ENCODE results near the gene C8G.
A peak's percentile ranks its signal among the peaks of the same experiment; 100 is the strongest.

C8G gene

DNA sequence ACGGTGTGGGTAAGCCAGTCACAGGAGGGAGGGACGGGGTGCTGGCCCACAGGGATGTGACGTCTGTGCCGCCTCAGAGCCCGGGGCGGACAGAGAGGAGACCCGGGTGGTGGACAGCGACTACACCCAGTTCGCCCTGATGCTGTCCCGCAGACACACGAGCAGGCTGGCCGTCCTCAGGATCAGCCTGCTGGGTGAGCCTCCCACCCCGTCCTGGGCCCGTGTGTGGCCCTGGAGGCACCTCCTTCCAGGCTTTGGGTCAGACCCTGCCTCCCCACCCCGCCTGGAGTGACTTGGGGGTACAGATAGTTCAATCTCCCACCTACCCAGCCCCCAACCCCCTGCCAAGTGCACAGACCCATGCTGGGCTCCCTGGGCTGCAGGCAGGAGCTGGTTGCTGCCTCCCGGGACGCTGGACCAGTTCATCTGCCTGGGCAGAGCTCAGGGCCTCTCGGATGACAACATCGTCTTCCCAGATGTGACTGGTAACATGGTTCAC is 8.8 kb downstream of the C8G start:
- DNase-seq (ENCODE audit: low spot score) = no peak

DNA sequence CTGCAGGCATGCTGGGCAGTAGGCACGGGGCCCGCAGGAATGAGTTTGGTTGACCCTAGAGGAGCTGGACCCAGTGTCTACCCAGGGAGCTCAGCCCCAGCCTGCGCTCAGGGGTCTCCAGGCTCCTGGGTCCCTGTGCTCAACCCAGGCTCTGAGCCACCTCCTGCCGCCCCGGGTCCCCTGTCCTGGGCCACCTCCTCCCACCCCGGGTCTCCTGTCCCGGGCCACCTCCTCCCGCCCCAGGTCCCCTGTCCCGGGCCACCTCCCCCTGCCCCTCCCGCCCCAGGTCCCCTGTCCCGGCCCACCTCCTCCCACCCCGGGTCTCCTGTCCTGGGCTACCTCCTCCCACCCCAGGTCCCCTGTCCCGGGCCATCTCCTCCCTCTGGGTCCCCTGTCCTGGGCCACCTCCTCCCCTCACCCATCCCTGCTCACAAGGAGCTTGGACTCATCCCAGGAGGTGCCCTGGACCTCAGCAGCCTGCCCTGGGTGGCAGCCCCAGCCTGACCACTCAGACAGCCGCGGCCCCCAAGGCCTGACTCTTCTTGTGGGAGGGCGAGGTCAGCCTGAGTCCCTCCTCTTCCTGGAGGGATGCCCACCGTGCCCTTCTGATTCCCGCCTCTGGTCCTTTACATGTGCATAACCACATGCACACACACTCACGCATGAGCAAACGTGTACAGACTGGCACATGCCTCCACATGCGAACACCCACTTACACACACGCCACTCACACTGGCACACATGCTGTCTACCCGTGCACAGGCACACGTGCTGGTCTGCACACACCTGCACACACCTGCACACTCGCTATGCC is 9.4 kb downstream of the C8G start:
- no peak for DNase-seq (ENCODE audit: low spot score)

DNA sequence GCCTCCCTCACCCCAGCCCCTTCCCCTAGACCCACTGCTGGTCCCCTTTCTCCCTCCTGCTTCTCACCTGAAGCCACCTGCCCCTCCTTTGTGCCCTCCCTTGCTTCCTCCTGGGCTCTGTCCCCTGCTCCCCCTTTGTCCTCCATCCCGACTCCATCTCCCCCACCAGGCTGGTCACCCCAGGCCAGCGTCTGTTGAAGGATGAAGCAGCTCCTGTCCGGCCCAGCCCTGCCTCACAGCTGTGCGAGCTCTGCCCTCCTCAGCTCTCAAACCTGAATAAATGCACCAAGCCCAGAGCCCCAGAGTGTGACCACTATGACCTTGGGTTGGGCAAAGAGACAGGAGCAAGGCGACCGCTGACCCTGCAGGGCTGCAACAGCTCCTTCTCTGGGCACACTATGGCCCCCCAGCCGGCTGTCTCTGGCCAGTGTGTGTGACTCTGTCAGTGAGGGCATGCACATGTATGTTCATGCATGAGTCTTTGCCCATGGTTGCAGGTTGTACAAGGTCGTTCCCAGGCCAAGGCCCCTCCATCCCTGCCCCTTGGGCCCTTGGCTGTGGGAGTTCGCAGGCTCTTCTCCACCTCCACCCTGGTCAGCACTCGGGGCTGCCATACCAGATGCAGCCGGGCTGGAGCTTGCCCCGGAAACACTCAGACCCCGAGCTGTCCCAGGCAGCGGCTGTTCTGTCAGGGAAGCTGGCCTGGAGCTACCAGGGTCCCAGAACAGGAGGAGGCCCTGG is 10.3 kb downstream of the C8G start:
- DNase-seq (ENCODE audit: low spot score) = no peak

DNA sequence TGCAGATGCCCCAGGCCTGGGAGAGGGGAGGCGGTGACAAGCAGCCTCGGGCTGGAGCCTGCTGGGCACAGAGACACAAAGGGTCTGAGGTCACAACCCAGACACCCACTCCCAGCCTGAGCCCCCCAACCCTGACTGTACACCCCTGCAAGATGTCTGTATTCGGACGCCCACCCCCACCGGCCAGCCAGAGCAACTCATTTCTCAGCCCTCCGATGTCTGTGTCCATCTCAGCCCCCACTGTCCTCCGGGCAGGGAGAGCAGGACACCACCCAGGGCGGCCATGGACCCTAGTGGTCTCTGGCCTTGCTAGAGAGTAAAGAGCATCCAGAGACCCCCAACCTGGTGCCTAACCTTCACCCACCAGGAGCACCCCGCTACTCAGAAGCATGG is 10.9 kb downstream of the C8G start:
- DNase-seq (ENCODE audit: low spot score) = no peak

DNA sequence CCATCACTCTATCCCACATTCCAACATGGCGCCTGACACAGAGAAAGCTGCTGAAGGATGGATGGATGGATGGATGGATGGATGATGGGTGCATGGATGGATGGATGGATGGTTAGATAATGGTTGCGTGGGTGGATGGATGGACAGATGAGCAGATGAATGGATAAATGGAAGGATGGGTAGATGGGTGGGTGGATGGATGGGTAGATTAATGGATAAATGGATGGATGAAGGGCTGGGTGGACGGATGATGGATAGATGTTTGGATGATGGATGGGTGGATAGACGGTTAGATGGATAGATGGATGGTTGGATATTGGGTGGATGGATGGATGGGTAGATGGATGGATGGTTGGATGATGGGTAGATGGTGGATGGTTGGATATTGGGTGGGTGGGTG is 11.6 kb downstream of the C8G start:
- DNase-seq (ENCODE audit: low spot score) = no peak

DNA sequence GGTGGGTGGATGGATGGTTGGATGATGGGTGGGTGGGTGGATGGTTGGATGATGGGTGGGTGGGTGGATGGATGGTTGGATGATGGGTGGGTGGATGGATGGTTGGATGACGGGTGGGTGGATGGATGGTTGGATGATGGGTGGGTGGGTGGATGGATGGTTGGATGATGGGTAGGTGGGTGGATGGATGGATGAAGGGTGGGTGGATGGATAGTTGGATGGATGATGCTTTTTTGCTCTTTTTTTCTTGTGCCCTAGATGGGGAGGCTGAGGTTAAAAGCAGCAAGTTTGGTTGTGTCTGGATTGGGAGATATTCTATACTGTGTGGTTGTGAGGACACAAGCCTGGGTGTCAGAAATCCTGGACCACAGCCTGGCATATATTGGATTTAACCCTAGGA is 12.4 kb downstream of the C8G start:
- no peak for DNase-seq (ENCODE audit: low spot score)

DNA sequence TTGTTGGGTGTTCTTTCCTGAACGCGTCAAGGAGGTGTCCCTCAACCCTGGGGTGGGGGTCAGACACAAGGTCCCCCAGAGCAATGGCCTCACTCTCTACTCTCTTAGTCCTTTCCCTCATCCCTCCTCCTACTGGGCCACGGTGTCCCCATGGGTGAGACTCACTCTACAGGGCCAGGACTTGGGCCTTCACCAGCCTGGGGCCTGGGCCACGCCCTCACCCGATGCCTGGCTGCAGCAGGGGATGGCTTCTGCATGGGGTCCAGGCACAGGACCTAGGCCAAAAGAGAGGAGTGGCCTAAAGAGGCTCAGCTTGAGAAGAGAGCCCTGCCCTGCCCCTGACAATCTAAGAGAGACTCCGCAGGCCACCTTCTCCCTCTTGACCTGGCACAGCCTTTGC is 12.9 kb downstream of the C8G start:
- no peak for DNase-seq (ENCODE audit: low spot score)

DNA sequence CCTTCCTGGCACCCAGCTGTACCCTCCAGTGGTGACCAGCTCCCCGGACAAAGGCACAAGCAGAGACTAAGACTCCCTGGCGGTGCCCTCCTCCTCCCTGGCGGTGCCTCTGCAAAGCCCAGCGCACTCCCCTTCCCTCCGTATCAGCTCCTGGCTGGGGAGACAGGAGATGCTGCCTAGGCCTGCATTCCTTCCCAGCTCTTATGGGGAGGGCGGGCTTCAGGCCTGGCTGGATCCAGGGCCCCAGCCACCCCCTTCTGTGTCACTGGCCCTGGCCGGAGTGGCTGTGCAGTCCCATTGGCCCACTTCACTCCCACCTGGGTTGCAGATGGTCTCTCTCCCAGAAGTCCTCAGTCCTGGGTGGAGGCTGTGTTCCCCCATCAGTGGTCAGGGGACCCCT is 13.4 kb downstream of the C8G start:
- DNase-seq (ENCODE audit: low spot score) = no peak

DNA sequence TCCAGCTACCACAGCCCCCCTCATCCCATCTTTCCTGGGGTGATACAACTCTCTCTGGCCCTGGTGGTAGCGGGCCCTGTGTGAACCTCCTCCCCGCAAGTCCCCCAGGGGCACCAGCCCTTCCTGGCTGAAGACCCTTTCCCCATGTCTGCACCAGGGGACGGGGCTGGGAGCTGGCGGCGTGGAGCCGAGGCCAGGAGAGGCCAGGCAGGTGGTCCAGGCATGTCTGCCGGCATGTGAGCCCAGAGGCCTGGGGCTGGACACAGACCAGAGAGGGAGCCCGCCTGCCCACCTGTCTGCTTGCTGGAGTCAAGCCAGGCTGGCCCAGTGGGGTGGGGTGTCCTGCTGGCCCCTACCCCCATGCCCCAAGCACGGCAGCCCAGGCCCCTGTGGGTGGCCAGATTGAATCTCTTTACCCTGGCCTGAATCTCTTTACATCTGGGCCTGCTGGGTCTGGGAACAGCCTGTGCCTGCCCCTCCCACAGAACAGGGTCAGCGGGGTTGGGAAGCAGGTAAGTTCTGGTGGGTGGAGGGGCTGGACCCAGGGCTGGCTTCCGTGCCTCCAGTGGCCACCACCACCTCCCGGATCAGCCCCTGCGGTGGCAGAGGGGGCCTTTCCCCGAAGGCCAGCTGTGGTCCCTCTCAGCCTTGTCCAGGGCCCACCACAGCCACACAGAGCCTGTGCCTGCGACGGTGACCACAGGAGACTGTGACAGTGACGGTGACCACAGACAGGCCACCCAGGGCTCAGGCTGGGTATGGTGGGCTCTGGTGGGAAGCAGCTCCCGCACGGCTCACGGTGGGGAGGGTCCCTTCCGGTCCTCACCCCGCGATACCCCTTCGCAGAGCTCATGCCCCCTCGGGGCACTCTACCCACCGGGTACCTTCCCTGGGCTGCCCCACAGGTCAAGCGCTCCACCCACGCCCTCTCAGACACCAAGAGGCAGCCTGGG is 14.1 kb downstream of the C8G start:
- no peak for DNase-seq (ENCODE audit: low spot score)

DNA sequence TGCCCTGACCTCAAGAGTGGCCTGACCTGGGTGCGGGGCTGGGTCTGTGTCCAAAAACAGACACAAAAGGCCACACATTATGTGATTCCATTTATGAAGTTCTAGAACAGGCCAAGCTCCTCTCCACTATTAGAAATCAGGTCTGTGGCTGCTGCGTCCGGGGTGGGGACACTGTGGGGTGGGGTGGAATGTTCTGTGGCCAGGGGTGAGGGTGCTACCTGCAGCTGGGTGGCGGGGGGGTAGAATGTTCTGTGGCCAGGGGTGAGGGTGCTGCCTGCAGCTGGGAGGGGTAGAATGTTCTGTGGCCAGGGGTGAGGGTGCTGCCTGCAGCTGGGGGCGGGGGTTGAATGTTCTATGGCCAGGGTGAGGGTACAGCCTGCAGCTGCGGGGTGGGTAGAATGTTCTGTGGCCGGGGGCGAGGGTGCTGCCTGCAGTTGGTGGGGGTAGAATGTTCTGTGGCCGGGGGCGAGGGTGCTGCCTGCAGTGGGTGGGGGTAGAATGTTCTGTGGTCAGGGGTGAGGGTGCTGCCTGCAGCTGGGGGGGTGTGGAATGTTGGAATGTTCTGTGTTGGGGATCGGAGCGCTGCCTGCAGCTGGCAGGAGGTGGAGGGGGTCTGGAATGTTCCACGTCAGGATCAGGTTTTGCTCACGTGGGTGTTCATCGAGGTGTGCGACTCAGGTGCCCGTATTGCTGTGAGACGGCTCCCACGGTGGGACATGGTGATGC is 15.3 kb downstream of the C8G start:
- DNase-seq (ENCODE audit: low spot score) = no peak

DNA sequence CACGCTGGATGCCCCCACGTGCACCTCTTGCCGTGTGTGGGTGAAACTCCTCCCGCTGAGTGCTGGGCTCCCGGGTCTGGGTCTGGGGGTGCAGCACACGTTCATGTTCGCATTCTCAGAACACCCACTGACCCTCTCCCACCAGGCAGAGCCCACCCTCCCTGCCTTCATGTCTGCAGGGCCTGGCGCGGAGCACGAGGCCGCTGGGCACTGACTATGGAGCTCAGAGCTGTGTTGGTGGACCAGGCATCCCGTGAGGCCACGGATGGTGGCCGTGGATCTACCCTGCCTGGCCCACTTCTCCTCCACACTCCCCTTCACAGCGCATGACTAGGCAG is 15.9 kb downstream of the C8G start:
- DNase-seq (ENCODE audit: low spot score) = no peak

DNA sequence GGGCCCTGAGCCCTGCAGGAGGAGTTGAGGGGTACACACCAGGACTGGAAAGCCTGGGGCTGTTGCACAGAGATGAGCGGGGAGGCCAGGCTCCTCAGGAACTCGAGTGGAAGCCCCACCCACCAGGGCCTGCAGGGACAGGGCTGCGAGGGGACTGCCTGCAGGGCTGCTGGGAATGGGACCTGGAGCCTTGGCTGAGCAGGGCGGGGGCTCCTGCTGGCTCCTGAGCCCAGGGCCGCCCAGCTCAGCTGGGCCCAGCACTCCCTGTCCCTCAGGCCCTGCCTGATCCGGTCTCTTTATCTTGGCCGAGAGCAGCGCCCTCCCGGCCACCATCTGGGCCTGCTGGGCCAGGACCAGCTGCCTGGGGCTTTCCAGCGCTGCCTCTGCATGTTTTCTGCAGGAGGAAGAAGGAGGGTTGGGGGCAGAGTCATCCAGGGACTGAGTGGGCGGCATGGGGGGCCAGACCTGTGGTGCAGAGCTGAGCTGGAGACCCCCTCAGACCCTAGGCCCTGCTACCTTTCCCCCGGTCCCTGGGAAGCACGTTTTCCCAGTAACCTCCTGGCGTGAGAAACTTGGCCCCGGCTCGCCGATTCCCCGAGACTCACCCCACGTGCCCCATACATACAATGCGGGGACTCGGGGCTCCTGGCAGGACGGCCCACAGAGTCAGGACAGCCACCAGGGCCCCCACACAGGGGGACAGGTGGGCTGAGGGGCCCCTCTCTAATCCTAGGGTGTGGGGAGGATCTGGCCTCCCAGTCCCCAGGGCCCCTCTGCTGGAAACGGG is 16.4 kb downstream of the C8G start:
- DNase-seq (ENCODE audit: low spot score) = no peak

DNA sequence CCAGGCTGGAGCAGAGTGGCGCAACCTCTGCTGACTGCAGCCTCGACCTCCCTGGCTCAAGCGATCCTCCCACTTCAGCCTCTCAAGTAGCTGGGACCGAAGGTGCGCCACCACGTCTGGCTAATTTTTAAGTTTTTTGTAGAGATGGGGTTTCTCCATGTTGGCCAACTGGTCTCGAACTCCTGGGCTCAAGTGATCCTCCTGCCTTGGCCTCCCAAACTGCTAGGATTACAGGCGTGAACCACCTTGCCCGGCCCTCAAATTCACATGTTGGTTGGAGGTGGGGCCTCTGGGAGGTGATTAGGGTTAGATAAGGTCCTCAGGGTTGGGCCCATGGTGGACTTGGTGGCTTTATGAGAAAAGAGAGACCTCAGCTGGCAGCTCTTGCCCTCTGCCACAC is 17.1 kb downstream of the C8G start:
- DNase-seq (ENCODE audit: low spot score) = no peak

DNA sequence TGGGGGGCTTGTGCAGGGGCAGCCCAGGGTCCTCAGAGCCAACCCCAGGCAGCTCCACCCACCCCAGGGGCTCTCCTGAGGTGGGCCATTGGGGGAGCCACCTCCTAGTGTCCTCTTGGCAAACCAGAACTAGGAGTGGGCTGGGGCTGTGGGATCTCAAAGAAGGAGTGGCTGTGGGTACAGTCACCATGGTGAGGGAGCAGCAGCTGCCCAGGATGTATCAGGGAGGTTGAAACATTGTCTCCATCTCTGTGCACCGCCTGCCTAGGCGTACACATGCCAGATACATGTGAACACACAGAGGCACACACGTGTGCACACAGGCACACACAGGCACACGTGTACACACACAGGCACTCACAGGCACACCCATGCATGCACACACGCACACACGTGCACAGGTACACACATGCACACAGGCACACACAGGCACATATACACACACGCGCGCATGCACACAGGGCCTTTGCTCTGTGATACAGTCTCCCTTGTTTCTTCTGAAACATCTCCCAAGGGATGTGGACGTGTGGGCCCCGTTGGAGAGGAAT is 17.7 kb downstream of the C8G start:
- DNase-seq (ENCODE audit: low spot score) = no peak

DNA sequence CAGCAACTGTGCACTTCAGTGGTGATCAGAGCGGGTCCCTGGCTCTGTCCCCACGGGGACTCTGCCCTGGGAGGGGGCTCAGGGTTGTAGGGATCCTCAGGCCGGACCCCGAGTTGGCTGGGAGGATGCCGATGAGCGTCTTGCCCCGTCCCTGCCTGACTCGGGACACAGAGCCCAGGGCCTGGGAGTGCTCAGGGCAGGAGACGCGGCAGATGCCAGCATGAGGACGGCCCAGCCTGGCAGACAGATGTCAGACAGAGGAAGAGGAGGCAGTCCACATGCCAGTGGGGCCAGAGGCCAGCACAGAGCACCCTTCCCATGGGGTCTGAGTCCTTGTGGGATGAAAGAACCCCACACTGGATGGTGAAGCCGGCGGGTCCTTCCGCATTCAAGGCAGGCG is 18.3 kb downstream of the C8G start:
- DNase-seq (ENCODE audit: low spot score) = no peak

DNA sequence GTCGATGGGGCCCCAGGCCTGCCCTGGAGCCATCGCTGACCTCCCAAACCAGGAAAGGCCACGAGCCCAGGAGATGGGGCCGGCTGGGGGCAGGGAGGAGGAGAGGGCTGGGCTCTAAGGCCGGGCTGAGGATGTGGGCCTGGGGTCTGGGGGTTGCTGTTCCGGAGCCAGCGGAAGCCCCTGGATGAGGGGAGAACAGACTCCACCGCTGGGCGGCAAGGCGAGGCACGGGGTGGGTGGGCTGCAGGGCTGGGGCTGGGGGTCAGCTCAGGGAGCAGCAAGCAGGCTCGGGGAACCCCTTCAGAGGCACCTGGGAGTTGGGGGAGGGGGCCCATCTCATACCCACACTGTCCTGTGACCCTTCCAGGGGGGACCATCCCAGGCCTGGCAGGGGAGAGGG is 18.7 kb downstream of the C8G start:
- no peak for DNase-seq (ENCODE audit: low spot score)

DNA sequence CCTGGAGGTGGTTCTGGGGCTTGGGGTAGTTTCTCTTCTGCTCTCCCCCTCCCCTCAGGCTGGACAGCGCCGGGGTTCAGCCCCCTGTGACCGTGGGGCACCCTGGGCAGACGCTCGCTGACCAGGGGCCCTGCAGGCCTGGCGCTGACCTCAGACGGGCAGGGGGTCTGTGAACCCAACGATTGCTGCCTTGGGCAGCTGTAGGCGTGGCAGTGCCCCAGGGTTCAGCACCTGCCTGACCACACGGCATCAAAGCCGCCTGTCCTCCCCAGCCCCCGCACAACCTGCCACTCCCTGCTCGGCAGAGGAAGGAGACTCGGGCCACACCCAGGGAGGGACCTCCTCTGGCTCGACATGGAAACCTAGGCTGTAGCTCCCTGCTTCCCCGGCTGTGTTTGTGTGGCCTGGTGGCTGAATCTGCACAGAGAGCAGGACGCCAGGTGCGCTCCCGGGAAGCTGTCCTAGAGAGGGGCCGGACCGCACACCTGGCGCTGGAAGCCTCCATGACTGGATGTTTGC is 19.2 kb downstream of the C8G start:
- DNase-seq (ENCODE audit: low spot score) = no peak

DNA sequence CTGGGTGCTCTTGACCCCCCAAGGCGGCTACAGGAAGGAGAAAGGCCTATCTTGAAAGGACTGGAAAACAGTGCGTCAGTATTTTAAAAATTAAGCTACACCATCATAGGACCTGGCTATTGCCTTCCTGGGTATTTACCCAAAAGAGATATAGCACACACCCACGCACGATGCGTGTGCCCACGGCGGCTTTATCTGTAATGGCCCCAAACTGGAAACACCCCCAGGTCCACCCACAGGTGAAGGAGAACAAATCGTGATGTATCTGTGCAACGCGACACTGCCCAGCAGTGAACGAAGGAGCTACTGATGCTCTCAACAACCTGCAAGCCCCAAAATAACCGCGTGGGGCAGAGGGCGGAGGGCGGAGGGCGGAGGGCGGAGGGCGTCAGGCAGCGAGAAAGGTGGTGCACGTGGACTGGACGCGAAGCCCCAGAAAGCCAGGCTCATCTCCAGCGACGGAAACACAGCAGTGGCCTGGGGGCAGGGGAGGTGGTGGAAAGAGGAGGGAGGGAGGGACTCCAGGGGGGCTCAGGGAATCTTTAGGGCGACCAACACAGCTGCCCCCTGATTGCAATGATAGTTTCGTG is 19.9 kb downstream of the C8G start:
- no peak for DNase-seq (ENCODE audit: low spot score)

DNA sequence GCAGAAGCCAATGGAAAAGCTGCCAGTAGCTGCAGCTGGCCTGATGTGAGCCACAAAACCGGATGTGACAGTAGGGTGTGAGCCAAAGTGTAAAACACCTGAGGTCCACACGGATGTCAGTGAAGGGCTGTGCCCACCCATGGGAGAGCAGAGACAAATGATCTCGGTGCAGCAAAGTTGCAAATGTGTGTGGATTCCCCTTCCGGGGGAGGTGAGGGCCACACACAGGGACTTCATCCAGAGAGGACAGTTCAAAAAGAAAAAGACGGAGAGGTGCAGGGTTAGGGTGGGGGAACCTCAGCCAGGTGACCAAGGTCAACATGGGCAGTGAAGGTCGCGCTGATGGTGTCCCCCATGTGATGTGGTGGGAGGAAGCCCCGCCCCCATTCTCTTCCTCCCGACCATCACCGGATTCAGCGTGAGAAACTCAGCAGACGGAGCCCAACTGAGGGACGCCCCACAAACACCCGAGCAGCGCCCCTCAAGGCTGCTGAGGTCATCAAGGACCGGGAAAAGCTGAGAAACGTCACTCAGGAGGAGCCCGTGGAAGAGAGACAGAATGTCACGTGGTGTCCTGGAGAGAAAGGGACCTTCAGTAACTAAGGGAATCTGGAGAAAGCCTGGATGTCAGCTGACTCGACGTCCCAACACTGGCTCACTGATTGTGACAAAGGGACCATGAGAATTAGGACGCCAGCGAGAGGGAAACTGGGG is 20.9 kb downstream of the C8G start:
- DNase-seq (ENCODE audit: low spot score) = peak; percentile 27

Data from activated CD4-positive, alpha-beta T cell treated with anti-CD3 and anti-CD28 coated beads, Interleukin-2, Interleukin-4, amounts not matched to agents 100 ng/mL and 50 ng/mL, durations not matched to agents 16 hours and 8 hours (primary cell).